SH-SY5Y (cell line): ENCODE results near the gene CRABP1.

Experiments
- GATA2 ChIP-seq: IDR thresholded peaks from 2 replicates; pipeline ENCODE4 v1.6.1; 2011; ENCODE audit warnings: mild to moderate bottlenecking, low read depth, low read length
- GATA3 ChIP-seq: IDR thresholded peaks from 2 replicates; pipeline ENCODE4 v1.6.1; 2011; ENCODE audit warnings: low read depth, mild to moderate bottlenecking, low read length, moderate library complexity

CRABP1 gene

GRCh38 chr15:78340231-78341056 lies at the start of gene CRABP1:
Gene CRABP1, plus strand, starts transcription at chr15:78340353. Its CDS starts 76 bp downstream, at chr15:78340429.
- no peak; the same call in 1 of the 2 replicates for TF ChIP-seq GATA2
- no peak for TF ChIP-seq GATA3

GRCh38 chr15:78291052-78291451 lies 49.1 kb upstream of the CRABP1 start:
- no peak for TF ChIP-seq GATA2
- TF ChIP-seq GATA3, result no peak

- TF ChIP-seq GATA3, result no peak
- TF ChIP-seq GATA2, result no peak
These were observed 48.5 kb upstream of the CRABP1 start for GRCh38 chr15:78291698-78292097.

GRCh38 chr15:78292219-78292618 lies 47.9 kb upstream of the CRABP1 start:
- no peak for TF ChIP-seq GATA2
- no peak for TF ChIP-seq GATA3

GRCh38 chr15:78299101-78299930 lies 40.8 kb upstream of the CRABP1 start, which contains the start of gene SKIC8:
Gene SKIC8, minus strand, starts transcription at chr15:78299609. Its CDS starts 3,923 bp downstream, at chr15:78295686.
- no peak for TF ChIP-seq GATA3
- TF ChIP-seq GATA2, result no peak

GRCh38 chr15:78301326-78301725 lies 38.8 kb upstream of the CRABP1 start:
- no peak for TF ChIP-seq GATA2
- no peak for TF ChIP-seq GATA3

- TF ChIP-seq GATA3 (no peak), GATA2 (no peak)
These were observed 38.3 kb upstream of the CRABP1 start for GRCh38 chr15:78301828-78302227.

- no peak for TF ChIP-seq GATA2
- no peak for TF ChIP-seq GATA3
These were observed 37.4 kb upstream of the CRABP1 start for GRCh38 chr15:78302579-78303312.

GRCh38 chr15:78304216-78305066 lies 35.7 kb upstream of the CRABP1 start:
- no peak for TF ChIP-seq GATA3
- no peak for TF ChIP-seq GATA2

- no peak for TF ChIP-seq GATA3
- no peak for TF ChIP-seq GATA2
These were observed 33.9 kb upstream of the CRABP1 start for GRCh38 chr15:78306176-78306774.

- no peak for TF ChIP-seq GATA3
- TF ChIP-seq GATA2, result no peak
These were observed 32.2 kb upstream of the CRABP1 start for GRCh38 chr15:78307976-78308375.

- TF ChIP-seq GATA3, result no peak
- TF ChIP-seq GATA2, result no peak
These were observed 31.6 kb upstream of the CRABP1 start for GRCh38 chr15:78308422-78309032.

- TF ChIP-seq GATA3 (no peak), GATA2 (no peak)
These were observed 28.9 kb upstream of the CRABP1 start for GRCh38 chr15:78311292-78311691.
